H1 (cell line): ENCODE measurements around the gene TCF7L2. TPM values are rescaled to one million over a fixed set of nuclear protein-coding genes. Genes with fewer than 3 reads are reported as not detected.

Experiments used
- CTCF ChIA-PET: fragments of 300-600 bp; sonication (Branson Sonifier 250); formaldehyde crosslinking; loops from one replicate; lab custom pipeline; 2021; ENCODE audit not compliant: partially characterized antibody; lab: Charles Lee
- POLR2A ChIA-PET: fragments of 300-600 bp; sonication (Branson Sonifier 250); formaldehyde crosslinking; loops from one replicate; lab custom pipeline; 2021; ENCODE audit warnings: inconsistent platforms; ENCODE audit not compliant: partially characterized antibody; lab: Charles Lee
- DNase-seq, 2 experiments: peaks; one replicate each; pipeline versions ENCODE4 v3.0.0 to v3.0.0-alpha.2; 2010 to 2022; ENCODE audit warnings: low spot score in 2 of 2, low read depth in 1 of 2, mixed read lengths in 1 of 2
- FAIRE-seq: peaks from 2 replicates; lab custom pipeline; 2011; peaks lifted over from hg19 to GRCh38; lab: Jason Lieb, UNC
- H2AFZ ChIP-seq: 2 replicates; pipeline ENCODE4 v1.8.1; 2012; ENCODE audit warnings: low read length, inconsistent platforms
- H2AK5ac ChIP-seq: 2 replicates; pipeline ENCODE4 v1.6.1; 2013; ENCODE audit warnings: low read depth, low read length
- H2BK120ac ChIP-seq: replicated peaks from 2 replicates; pipeline ENCODE3; 2013; ENCODE audit warnings: low read depth, low read length, inconsistent platforms
- H2BK12ac ChIP-seq: 2 replicates; pipeline ENCODE4 v1.6.1; 2013; ENCODE audit warnings: low read depth, low read length
- H2BK15ac ChIP-seq: 2 replicates; pipeline ENCODE4 v1.6.1; 2013; ENCODE audit warnings: low read length
- H2BK20ac ChIP-seq: 2 replicates; pipeline ENCODE4 v1.6.1; 2013; ENCODE audit warnings: low read length
- H2BK5ac ChIP-seq: 2 replicates; pipeline ENCODE4 v1.6.1; 2013; ENCODE audit warnings: low read depth, low read length
- H3K14ac ChIP-seq: 2 replicates; pipeline ENCODE4 v1.6.1; 2013; ENCODE audit warnings: inconsistent platforms; ENCODE audit not compliant: insufficient read length
- H3K18ac ChIP-seq: 2 replicates; pipeline ENCODE4 v1.6.1; 2013; ENCODE audit warnings: low read length; ENCODE audit errors: extremely low read depth
- H3K23ac ChIP-seq: 2 replicates; pipeline ENCODE4 v1.6.1; 2013; ENCODE audit warnings: inconsistent platforms; ENCODE audit not compliant: insufficient read length
- H3K23me2 ChIP-seq: 2 replicates; pipeline ENCODE4 v1.6.1; 2013; ENCODE audit warnings: low read depth, low read length
- H3K27ac ChIP-seq: 2 replicates; pipeline ENCODE4 v1.6.1; 2011; ENCODE audit warnings: low read depth, low read length, inconsistent platforms
- H3K27me3 ChIP-seq, 4 experiments: replicated peaks in 1 of 4; 1 replicate in 1 of 4; 2 replicates in 3 of 4; pipeline versions ENCODE4 v1.6.1 to v1.8.1; 2011 to 2013; ENCODE audit warnings: low read length in 3 of 4, mild to moderate bottlenecking in 3 of 4, inconsistent platforms in 2 of 4, mixed read lengths in 2 of 4, moderate library complexity in 1 of 4; ENCODE audit not compliant: control insufficient read depth in 3 of 4, insufficient read depth in 3 of 4; ENCODE audit errors: extremely low read depth in 1 of 4
- H3K36me3 ChIP-seq, 4 experiments: 2 replicates each; pipeline versions ENCODE4 v1.6.1 to v1.8.1; 2011 to 2013; ENCODE audit warnings: mild to moderate bottlenecking in 4 of 4, low read length in 3 of 4, moderate library complexity in 2 of 4, control low read depth in 1 of 4, inconsistent platforms in 1 of 4; ENCODE audit not compliant: insufficient read depth in 4 of 4, control insufficient read depth in 2 of 4
- H3K4ac ChIP-seq: replicated peaks from 2 replicates; pipeline ENCODE3; 2013; ENCODE audit warnings: low read length, low read depth, mixed read lengths, inconsistent platforms; ENCODE audit not compliant: insufficient read length
- H3K4me1 ChIP-seq, 4 experiments: replicated peaks in 1 of 4; 1 replicate in 1 of 4; 2 replicates in 3 of 4; pipeline versions ENCODE4 v1.6.1 to v1.8.1; 2011 to 2013; ENCODE audit warnings: low read length in 3 of 4, inconsistent platforms in 2 of 4, mixed read lengths in 1 of 4; ENCODE audit not compliant: insufficient read depth in 4 of 4, control insufficient read depth in 3 of 4
- H3K4me2 ChIP-seq, 2 experiments: 2 replicates each; pipeline versions ENCODE4 v1.6.1 to v1.8.1; 2011 to 2013; ENCODE audit warnings: low read depth in 2 of 2, low read length in 2 of 2, control low read depth in 1 of 2, inconsistent platforms in 1 of 2, mild to moderate bottlenecking in 1 of 2; ENCODE audit not compliant: insufficient read depth in 1 of 2
- H3K4me3 ChIP-seq, 4 experiments: fragments of 200-600, 300-600 bp in 1 of 4; sonication (generic), shearing (Covaris generic), sonication (Bioruptor Twin) in 1 of 4; 2 replicates each; pipeline versions ENCODE4 v1.5.1 to v1.8.1; 2011 to 2016; ENCODE audit warnings: low read length in 4 of 4, low read depth in 3 of 4, control low read depth in 2 of 4, inconsistent platforms in 2 of 4, mild to moderate bottlenecking in 2 of 4, mixed read lengths in 1 of 4, moderate library complexity in 1 of 4; ENCODE audit not compliant: insufficient read depth in 2 of 4; ENCODE audit errors: extremely low read depth in 1 of 4
- H3K56ac ChIP-seq: replicated peaks from 2 replicates; pipeline ENCODE3; 2013; ENCODE audit warnings: low read depth, mild to moderate bottlenecking, mixed read lengths, low read length, inconsistent platforms; ENCODE audit not compliant: insufficient read length
- H3K79me1 ChIP-seq: 2 replicates; pipeline ENCODE4 v1.6.1; 2013; ENCODE audit warnings: low read depth, low read length, control low read depth
- H3K79me2 ChIP-seq, 2 experiments: 2 replicates each; pipeline versions ENCODE4 v1.6.1 to v1.8.1; 2012 to 2013; ENCODE audit warnings: low read length in 2 of 2, mild to moderate bottlenecking in 2 of 2, inconsistent platforms in 1 of 2; ENCODE audit not compliant: insufficient read depth in 2 of 2, control insufficient read depth in 1 of 2
- H3K9ac ChIP-seq, 4 experiments: replicated peaks in 1 of 4; 1 replicate in 1 of 4; 2 replicates in 3 of 4; pipeline versions ENCODE4 v1.6.1 to v1.8.1; 2011 to 2013; ENCODE audit warnings: low read depth in 3 of 4, low read length in 3 of 4, control low read depth in 2 of 4, mild to moderate bottlenecking in 2 of 4, moderate library complexity in 2 of 4, inconsistent platforms in 1 of 4; ENCODE audit errors: extremely low read depth in 1 of 4
- H3K9me3 ChIP-seq, 2 experiments: 2 replicates each; pipeline versions ENCODE4 v1.6.1 to v1.8.1; 2012 to 2013; ENCODE audit warnings: mild to moderate bottlenecking in 2 of 2, moderate library complexity in 2 of 2, control low read depth in 1 of 2, inconsistent platforms in 1 of 2, low read depth in 1 of 2, low read length in 1 of 2, mixed read lengths in 1 of 2; ENCODE audit not compliant: insufficient read depth in 2 of 2
- H4K20me1 ChIP-seq, 2 experiments: replicated peaks in 1 of 2; 2 replicates each; pipeline versions ENCODE3 to v1.8.1; 2011 to 2013; ENCODE audit warnings: inconsistent platforms in 2 of 2, low read length in 2 of 2, mild to moderate bottlenecking in 1 of 2; ENCODE audit not compliant: insufficient read depth in 2 of 2, control insufficient read depth in 1 of 2
- H4K5ac ChIP-seq: 2 replicates; pipeline ENCODE4 v1.6.1; 2013; ENCODE audit warnings: low read length, low read depth, mixed read lengths, inconsistent platforms; ENCODE audit not compliant: insufficient read length
- H4K8ac ChIP-seq: 2 replicates; pipeline ENCODE4 v1.8.0; 2013; ENCODE audit warnings: mild to moderate bottlenecking, moderate library complexity, low read length, inconsistent platforms; ENCODE audit not compliant: insufficient read depth; ENCODE audit errors: extremely low read depth
- H4K91ac ChIP-seq: replicated peaks from 2 replicates; pipeline ENCODE3; 2013; ENCODE audit warnings: low read length, mixed read lengths, inconsistent platforms; ENCODE audit not compliant: insufficient read length
- EZH2 ChIP-seq: fragments of 200-600 bp; sonication (generic); IDR thresholded peaks from 2 replicates; pipeline ENCODE4 v1.7.1; 2012; ENCODE audit warnings: low read depth, mild to moderate bottlenecking, moderate library complexity, low read length, inconsistent platforms; ENCODE audit not compliant: severe bottlenecking
- JUN ChIP-seq: IDR thresholded peaks from 2 replicates; pipeline ENCODE4 v1.6.1; 2011; ENCODE audit warnings: low read depth, mild to moderate bottlenecking, improper control_type of control experiment, low read length
- KDM5A ChIP-seq: fragments of 200-600 bp; IDR thresholded peaks from 2 replicates; pipeline ENCODE4 v1.7.1; 2012; ENCODE audit warnings: mild to moderate bottlenecking, low read length, inconsistent platforms, mixed read lengths
- NRF1 ChIP-seq: IDR thresholded peaks from 2 replicates; pipeline ENCODE4 v1.6.1; 2011; ENCODE audit warnings: mild to moderate bottlenecking, low read depth, low read length, improper control_type of control experiment
- RAD21 ChIP-seq, 2 experiments: IDR thresholded peaks in 1 of 2; conservative IDR thresholded peaks in 1 of 2; 2 replicates each; pipeline ENCODE4 v1.6.1; 2011; ENCODE audit warnings: low read depth in 2 of 2, low read length in 2 of 2, improper control_type of control experiment in 1 of 2, inconsistent platforms in 1 of 2, mild to moderate bottlenecking in 1 of 2, moderate library complexity in 1 of 2
- RFX5 ChIP-seq: IDR thresholded peaks from 2 replicates; pipeline ENCODE4 v1.6.1; 2011; ENCODE audit warnings: low read depth, low read length, improper control_type of control experiment, borderline replicate concordance
- SIN3A ChIP-seq, 2 experiments: IDR thresholded peaks in 1 of 2; conservative IDR thresholded peaks in 1 of 2; 2 replicates each; pipeline ENCODE4 v1.6.1; 2011 to 2012; ENCODE audit warnings: low read length in 2 of 2, improper control_type of control experiment in 1 of 2, low read depth in 1 of 2, mild to moderate bottlenecking in 1 of 2
- SUZ12 ChIP-seq: fragments of 200-600 bp; sonication (generic); IDR thresholded peaks from 2 replicates; pipeline ENCODE4 v1.6.1; 2012; ENCODE audit warnings: mild to moderate bottlenecking, inconsistent platforms, low read length, moderate library complexity, mixed read lengths
- TBP ChIP-seq: IDR thresholded peaks from 2 replicates; pipeline ENCODE4 v1.6.1; 2011; ENCODE audit warnings: low read depth, low read length, improper control_type of control experiment
- WGBS, 2 experiments: shearing (Covaris generic) in 1 of 2; methylation state at CpG; one replicate each; pipeline versions ENCODE4 v1.1.6 to v1.1.7; 2013 to 2015; ENCODE audit warnings: low lambda C conversion rate in 2 of 2, mixed read lengths in 2 of 2, inconsistent platforms in 1 of 2, low coverage in 1 of 2, missing lambda C conversion rate in 1 of 2; ENCODE audit not compliant: insufficient replicate concordance in 2 of 2, insufficient coverage in 1 of 2, insufficient read length in 1 of 2; ENCODE audit errors: extremely low coverage in 1 of 2, missing lambda C conversion rate in 1 of 2; 5-methylcytosine and 5-hydroxymethylcytosine counted together
- polyA plus RNA-seq, 7 experiments: library from polyadenylated mRNA; depleted of rRNA in 3 of 7; stranded (reverse) in 5 of 7; unstranded in 2 of 7; fragments of >200 nt in 5 of 7; fragments of 200-250 nt in 2 of 7; gene quantifications; 1 replicate in 5 of 7; 2 replicates in 1 of 7; 4 replicates in 1 of 7; pipeline versions ENCODE4 v1.2.1 to v1.2.3, GENCODE V29; 2011 to 2013; ENCODE audit warnings: missing spikeins in 2 of 7, mixed read lengths in 2 of 7
- total RNA-seq: library from RNA; stranded (reverse); fragmentation: NEBNext Ultra II Directional; extraction: Animal tissue kit (Norgen Biotek cat#: 25700); gene quantifications from 2 replicates; pipeline ENCODE4 v1.2.1, GENCODE V29; 2021
- TF ChIP-seq, protein P1 (sequence below): IDR thresholded peaks from 2 replicates; pipeline ENCODE4 v1.6.1; 2012; ENCODE audit warnings: low read length, inconsistent platforms

Gene TCF7L2
- total and polyA plus RNA-seq, 2 of the 8 experiments (the other 6 are each of a cell fraction or from before 2014, with no cell fraction given): 33.9 to 67.3 TPM

DNA sequence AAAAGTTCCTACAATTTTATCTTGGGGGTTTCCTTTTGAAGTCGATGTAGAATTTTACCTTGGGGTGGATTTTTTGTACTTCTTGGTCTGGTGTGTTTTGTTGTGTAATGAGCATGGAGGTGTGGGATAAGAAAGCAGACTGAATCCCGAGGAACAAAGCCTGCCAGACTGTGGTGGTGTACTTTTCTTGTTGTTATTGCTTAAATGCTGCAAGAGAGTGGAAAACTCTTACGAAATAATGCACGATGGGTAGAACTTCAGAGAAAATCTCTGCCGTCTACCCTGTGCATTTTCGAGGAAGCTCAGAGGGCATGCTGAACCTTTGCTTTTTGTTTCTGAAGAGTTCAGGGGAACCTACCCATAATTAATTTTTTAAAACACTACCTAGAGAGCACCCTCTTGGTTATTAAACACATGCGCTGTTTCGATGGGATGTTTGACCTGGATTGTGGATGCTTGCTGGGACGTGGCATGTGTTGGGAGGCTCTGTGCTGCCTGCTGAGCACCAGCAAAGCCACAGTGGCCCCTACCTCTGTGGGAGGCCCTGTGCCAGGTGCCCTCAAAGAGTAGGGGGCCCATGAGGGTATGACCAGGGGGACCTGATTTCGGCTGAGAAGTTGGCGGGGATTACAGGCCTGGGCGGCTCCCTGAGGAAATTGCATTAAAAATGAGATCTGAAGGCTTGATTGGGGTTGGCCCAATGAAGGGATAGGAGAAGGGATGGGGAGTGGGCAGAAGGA lies 94.1 kb downstream of the TCF7L2 start:
- ChIA-PET CTCF (interaction anchor here (1.0 kb wide), 1 partner anchor 20 kb away, joined by 5 read pairs; no protein-coding TSS in a partner anchor), POLR2A (interaction anchor here (1.7 kb wide), 1 partner anchor 10 kb away, joined by 4 read pairs; no protein-coding TSS in a partner anchor)
- Histone ChIP-seq H3K14ac (no peak overlapping the region), H3K36me3 (peaks cover 0 to 35% (median 10%) of the 10 kb centered on the region in 4 experiments; a peak in 6 of 8 replicates), H3K23me2 (no peaks in the 10 kb centered on the region), H2BK120ac (no peak overlapping the region), H4K8ac (no peak overlapping the region), H3K4me1 (peaks cover 5 to 23% (median 20%) of the 10 kb centered on the region in 4 experiments), H3K27ac (no peak overlapping the region), H3K4ac (no peak overlapping the region), H3K18ac (no peak overlapping the region), H3K9me3 (no peaks in the 10 kb centered on the region), H2BK5ac (no peak overlapping the region), H3K4me3 (no peak overlapping the region), H4K20me1 (peaks cover 21 to 25% of the 10 kb centered on the region in 2 experiments), H4K91ac (no peak overlapping the region), H3K27me3 (no peaks in the 10 kb centered on the region), H3K79me2 (peaks cover 10 to 99% of the 10 kb centered on the region in 2 experiments; a peak in 3 of 4 replicates), H2AK5ac (no peak overlapping the region), H2BK12ac (no peak overlapping the region), H2BK15ac (no peak overlapping the region), H3K79me1 (peaks cover 26% of the 10 kb centered on the region), H3K23ac (no peak overlapping the region), H4K5ac (no peak overlapping the region), H2BK20ac (no peak overlapping the region), H2AFZ (no peak overlapping the region), H3K9ac (no peak overlapping the region), H3K56ac (no peak overlapping the region), H3K4me2 (no peak overlapping the region)
- DNase-seq: no peak
- no peak for FAIRE-seq
- TF ChIP-seq EZH2: no peak
- no peak for TF ChIP-seq SIN3A (conservative IDR thresholded peaks at IDR 0.05 in 1 of 2, IDR thresholded peaks at IDR 0.05 in 1 of 2; ENCODE audit: low read depth in 1 of 2, low read length in 2 of 2)
- TF ChIP-seq KDM5A: no peak
- TF ChIP-seq, protein P1, sequence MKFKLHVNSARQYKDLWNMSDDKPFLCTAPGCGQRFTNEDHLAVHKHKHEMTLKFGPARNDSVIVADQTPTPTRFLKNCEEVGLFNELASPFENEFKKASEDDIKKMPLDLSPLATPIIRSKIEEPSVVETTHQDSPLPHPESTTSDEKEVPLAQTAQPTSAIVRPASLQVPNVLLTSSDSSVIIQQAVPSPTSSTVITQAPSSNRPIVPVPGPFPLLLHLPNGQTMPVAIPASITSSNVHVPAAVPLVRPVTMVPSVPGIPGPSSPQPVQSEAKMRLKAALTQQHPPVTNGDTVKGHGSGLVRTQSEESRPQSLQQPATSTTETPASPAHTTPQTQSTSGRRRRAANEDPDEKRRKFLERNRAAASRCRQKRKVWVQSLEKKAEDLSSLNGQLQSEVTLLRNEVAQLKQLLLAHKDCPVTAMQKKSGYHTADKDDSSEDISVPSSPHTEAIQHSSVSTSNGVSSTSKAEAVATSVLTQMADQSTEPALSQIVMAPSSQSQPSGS: no peak
- TF ChIP-seq SUZ12: no peak
- TF ChIP-seq JUN: no peak
- no peak for TF ChIP-seq RAD21 (IDR thresholded peaks at IDR 0.05 in 1 of 2, conservative IDR thresholded peaks at IDR 0.05 in 1 of 2; ENCODE audit: low read depth in 2 of 2, low read length in 2 of 2)
- no peak for TF ChIP-seq RFX5
- no peak for TF ChIP-seq NRF1
- TF ChIP-seq TBP: no peak
- WGBS, 2 experiments: 92% methylated on average over 12 of the region's 12 CpGs; no CpG with 5 or more reads in 1 of the 2 experiments
